Uterus (tissue), 4 donors: ENCODE results near the gene SLC44A5. TPM values are rescaled to one million over a fixed set of nuclear protein-coding genes. Genes with fewer than 3 reads are reported as not detected.

Source experiments
- DNase-seq, 2 donors: peaks; one replicate each; pipeline ENCODE4 v3.0.0-alpha.2; 2019 to 2020
- H3K27ac ChIP-seq, 2 donors: fragments of 200-600 bp; sonication (generic); 1 replicate in 1 of 2; 2 replicates in 1 of 2; pipeline ENCODE4 v1.5.1; 2016 to 2018
- H3K27me3 ChIP-seq, 2 donors: fragments of 200-600 bp; sonication (generic); one replicate each; pipeline ENCODE4 v1.5.1; 2018 to 2019; ENCODE audit warnings: control low read depth in 1 of 2
- H3K36me3 ChIP-seq, 2 donors: fragments of 200-600 bp; sonication (generic); one replicate each; pipeline ENCODE4 v1.5.1; 2019; ENCODE audit warnings: control low read depth in 1 of 2
- H3K4me1 ChIP-seq, 2 donors: fragments of 200-600 bp; sonication (generic); one replicate each; pipeline ENCODE4 v1.5.1; 2018 to 2019; ENCODE audit warnings: control low read depth in 1 of 2
- H3K4me3 ChIP-seq, 2 donors: fragments of 200-600 bp; sonication (generic); 1 replicate in 1 of 2; 2 replicates in 1 of 2; pipeline ENCODE4 v1.5.1; 2018 to 2019; ENCODE audit warnings: mild to moderate bottlenecking in 1 of 2
- H3K9me3 ChIP-seq, 2 donors: fragments of 200-600 bp; sonication (generic); one replicate each; pipeline ENCODE4 v1.5.1; 2019; ENCODE audit warnings: control low read depth in 1 of 2
- POLR2A ChIP-seq, 2 donors: fragments of 450-650 bp; IDR thresholded peaks; one replicate each; pipeline ENCODE4 v1.6.1; 2016; ENCODE audit warnings: antibody characterized with exemption in 2 of 2, mild to moderate bottlenecking in 1 of 2, moderate library complexity in 1 of 2
- intact Hi-C: fragments of 100-400 bp; cut with DNase I; formaldehyde crosslinking; loops from one replicate; pipeline ENCODE4 v1.15.1; 2023; ENCODE audit warnings: low total_unique reads
- total RNA-seq, 4 donors: library from RNA; depleted of rRNA in 3 of 4; stranded (reverse); fragments of >200 nt in 3 of 4; gene quantifications; one replicate each; pipeline versions ENCODE4 v1.1.0 to v1.2.4, GENCODE V29; 2014 to 2023
- TF ChIP-seq, protein P1 (sequence below), 4 experiments: fragments of 200-600 bp in 2 of 4; fragments of 450-650 bp in 2 of 4; sonication (generic) in 2 of 4; IDR thresholded peaks; one replicate each; pipeline ENCODE4 v1.5.1; 2016 to 2019; ENCODE audit warnings: antibody characterized with exemption in 4 of 4, mild to moderate bottlenecking in 2 of 4, moderate library complexity in 1 of 4
- donor health status: DM: yes; HTN: yes; CAD: no.

The SLC44A5 gene
- total RNA-seq, 4 donors from 2014 or later = 1.6 to 5.5 (median 5.4) TPM; not detected in 1

- no peaks in the 10 kb centered on the region for H3K27me3 ChIP-seq
- intact Hi-C loops = no loop called here
- no peaks in the 10 kb centered on the region for H3K4me1 ChIP-seq
- H3K9me3 ChIP-seq = no peaks in the 10 kb centered on the region
- DNase-seq = no peak
- TF ChIP-seq, protein P1, sequence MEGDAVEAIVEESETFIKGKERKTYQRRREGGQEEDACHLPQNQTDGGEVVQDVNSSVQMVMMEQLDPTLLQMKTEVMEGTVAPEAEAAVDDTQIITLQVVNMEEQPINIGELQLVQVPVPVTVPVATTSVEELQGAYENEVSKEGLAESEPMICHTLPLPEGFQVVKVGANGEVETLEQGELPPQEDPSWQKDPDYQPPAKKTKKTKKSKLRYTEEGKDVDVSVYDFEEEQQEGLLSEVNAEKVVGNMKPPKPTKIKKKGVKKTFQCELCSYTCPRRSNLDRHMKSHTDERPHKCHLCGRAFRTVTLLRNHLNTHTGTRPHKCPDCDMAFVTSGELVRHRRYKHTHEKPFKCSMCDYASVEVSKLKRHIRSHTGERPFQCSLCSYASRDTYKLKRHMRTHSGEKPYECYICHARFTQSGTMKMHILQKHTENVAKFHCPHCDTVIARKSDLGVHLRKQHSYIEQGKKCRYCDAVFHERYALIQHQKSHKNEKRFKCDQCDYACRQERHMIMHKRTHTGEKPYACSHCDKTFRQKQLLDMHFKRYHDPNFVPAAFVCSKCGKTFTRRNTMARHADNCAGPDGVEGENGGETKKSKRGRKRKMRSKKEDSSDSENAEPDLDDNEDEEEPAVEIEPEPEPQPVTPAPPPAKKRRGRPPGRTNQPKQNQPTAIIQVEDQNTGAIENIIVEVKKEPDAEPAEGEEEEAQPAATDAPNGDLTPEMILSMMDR (IDR thresholded peaks at IDR 0.05) = no peak
- TF ChIP-seq POLR2A (IDR thresholded peaks at IDR 0.05) = no peak
- no peak overlapping the region for H3K4me3 ChIP-seq
- H3K27ac ChIP-seq = no peak overlapping the region
- no peaks in the 10 kb centered on the region for H3K36me3 ChIP-seq
Observed at GRCh38 chr1:75440274-75440673, 170.6 kb downstream of the SLC44A5 start.

GRCh38 chr1:75438355-75438754 lies 172.6 kb downstream of the SLC44A5 start:
- TF ChIP-seq POLR2A (IDR thresholded peaks at IDR 0.05) = no peak
- TF ChIP-seq, protein P1 (IDR thresholded peaks at IDR 0.05) = no peak
- no peaks in the 10 kb centered on the region for H3K27me3 ChIP-seq
- H3K4me1 ChIP-seq = no peaks in the 10 kb centered on the region
- H3K27ac ChIP-seq = no peak overlapping the region
- intact Hi-C loops = no loop called here
- no peak for DNase-seq
- H3K9me3 ChIP-seq = no peaks in the 10 kb centered on the region
- no peak overlapping the region for H3K4me3 ChIP-seq
- H3K36me3 ChIP-seq = no peaks in the 10 kb centered on the region

DNA sequence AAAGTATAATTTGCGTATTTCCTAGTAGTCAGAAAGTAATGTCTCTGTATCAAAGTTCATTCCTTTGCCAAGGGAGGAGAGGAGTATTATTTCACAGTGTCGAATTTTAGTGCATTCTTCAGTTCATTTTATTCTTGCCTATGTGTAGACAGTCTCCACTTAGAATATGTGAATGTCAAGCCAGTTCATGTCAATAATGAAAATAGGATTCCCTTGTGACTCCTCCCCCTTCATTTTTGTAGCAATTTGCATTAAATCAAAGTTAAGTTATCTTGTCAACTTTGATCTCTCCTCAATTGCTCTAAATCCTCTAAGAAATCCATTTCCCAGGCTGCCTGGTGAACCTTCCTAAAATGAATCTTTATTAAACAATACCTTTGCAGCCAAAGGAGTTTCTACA lies 179.1 kb downstream of the SLC44A5 start:
- DNase-seq = no peak
- Histone ChIP-seq H3K9me3 (no peaks in the 10 kb centered on the region), H3K4me1 (no peaks in the 10 kb centered on the region), H3K27ac (no peak overlapping the region), H3K4me3 (no peak overlapping the region), H3K36me3 (no peaks in the 10 kb centered on the region), H3K27me3 (no peaks in the 10 kb centered on the region)
- TF ChIP-seq, protein P1 (IDR thresholded peaks at IDR 0.05) = no peak
- TF ChIP-seq POLR2A (IDR thresholded peaks at IDR 0.05) = no peak
- intact Hi-C loops = no loop called here

DNA sequence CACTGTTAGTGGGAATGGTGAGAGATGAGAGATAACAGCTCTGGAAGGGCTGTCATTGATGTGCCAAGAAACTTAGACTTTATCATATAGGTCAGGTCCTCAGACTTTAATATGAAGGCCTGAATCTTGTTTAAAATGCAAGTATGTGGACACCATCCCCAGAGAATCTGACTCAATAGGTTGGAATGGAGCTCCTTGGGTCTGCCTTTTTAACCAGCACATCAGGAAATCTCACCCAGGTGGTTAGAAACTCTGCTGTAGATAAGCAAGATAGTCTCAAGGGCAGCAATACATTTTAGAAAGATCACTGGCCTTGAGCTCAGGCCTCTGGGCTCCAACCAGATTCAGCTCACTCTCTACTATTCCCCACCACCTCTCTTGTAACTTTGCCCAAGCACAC lies 180.4 kb downstream of the SLC44A5 start:
- DNase-seq = no peak
- H3K9me3 ChIP-seq = no peaks in the 10 kb centered on the region
- no peaks in the 10 kb centered on the region for H3K36me3 ChIP-seq
- H3K27ac ChIP-seq = no peak overlapping the region
- H3K4me3 ChIP-seq = no peak overlapping the region
- TF ChIP-seq, protein P1 (IDR thresholded peaks at IDR 0.05) = no peak
- no peak for TF ChIP-seq POLR2A (IDR thresholded peaks at IDR 0.05)
- no peaks in the 10 kb centered on the region for H3K27me3 ChIP-seq
- H3K4me1 ChIP-seq = no peaks in the 10 kb centered on the region
- intact Hi-C loops = no loop called here

DNA sequence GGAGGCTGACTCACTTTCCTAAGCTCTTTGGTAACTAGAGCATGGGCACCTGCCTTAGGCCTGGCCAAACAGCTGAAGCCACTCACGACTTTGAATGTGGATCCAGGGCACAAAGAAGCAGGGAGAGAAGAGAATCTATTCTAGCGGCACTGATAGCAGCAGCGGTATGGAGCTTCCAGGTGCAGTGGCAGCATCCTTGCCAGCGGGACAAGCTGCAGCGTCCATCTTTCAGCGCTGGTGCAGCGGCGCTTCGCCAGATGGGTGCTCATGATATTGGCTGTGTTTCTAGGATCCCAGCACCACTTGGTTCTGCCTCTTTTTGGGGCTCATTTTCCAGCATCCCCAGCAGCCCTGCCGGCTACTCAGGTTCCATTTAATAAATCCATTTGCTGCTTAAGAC lies 184.2 kb downstream of the SLC44A5 start:
- no peak for TF ChIP-seq POLR2A (IDR thresholded peaks at IDR 0.05)
- TF ChIP-seq, protein P1 (IDR thresholded peaks at IDR 0.05) = no peak
- Histone ChIP-seq H3K27me3 (no peaks in the 10 kb centered on the region), H3K36me3 (no peaks in the 10 kb centered on the region), H3K4me1 (no peaks in the 10 kb centered on the region), H3K27ac (no peak overlapping the region), H3K4me3 (no peak overlapping the region), H3K9me3 (no peaks in the 10 kb centered on the region)
- DNase-seq = no peak
- intact Hi-C loops = no loop called here
